Tibial nerve (tissue), 4 donors: ENCODE measurements around the gene LARGE2.

Source experiments
- EP300 ChIP-seq, 2 donors: sonication (generic); formaldehyde crosslinking; IDR thresholded peaks; one replicate each; pipeline ENCODE4 v1.6.1; 2017; ENCODE audit warnings: antibody characterized with exemption in 2 of 2, mild to moderate bottlenecking in 1 of 2
- POLR2A ChIP-seq, 2 donors: fragments of 450-650 bp; IDR thresholded peaks; one replicate each; pipeline ENCODE4 v1.6.1; 2017; ENCODE audit warnings: antibody characterized with exemption in 2 of 2, mild to moderate bottlenecking in 2 of 2, moderate library complexity in 2 of 2
- TF ChIP-seq, protein P1 (sequence below), 5 experiments: fragments of 200-600 bp in 3 of 5; fragments of 450-650 bp in 2 of 5; sonication (generic) in 3 of 5; IDR thresholded peaks; one replicate each; pipeline ENCODE4 v1.5.1; 2016 to 2019; ENCODE audit warnings: antibody characterized with exemption in 5 of 5, mild to moderate bottlenecking in 3 of 5, moderate library complexity in 2 of 5

DNA sequence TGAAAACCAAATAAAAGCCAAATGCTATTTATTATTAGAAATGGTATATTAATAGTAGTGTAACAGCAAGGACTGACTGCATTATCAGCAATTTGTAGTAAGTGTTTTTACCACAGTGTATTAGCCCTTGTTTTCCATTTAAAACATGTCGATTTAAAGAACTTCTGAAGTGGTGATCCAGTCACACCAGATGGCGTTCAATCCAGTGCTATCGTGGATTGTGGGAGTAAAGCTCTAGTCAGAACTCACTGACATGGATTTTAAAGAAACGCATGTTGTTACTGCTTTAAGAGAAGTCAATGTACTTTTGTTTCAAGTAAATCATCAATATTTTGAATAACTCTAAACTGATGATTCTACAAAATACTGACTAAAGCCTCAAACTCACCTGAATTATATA lies 51.1 kb downstream of the LARGE2 start:
- TF ChIP-seq, protein P1, sequence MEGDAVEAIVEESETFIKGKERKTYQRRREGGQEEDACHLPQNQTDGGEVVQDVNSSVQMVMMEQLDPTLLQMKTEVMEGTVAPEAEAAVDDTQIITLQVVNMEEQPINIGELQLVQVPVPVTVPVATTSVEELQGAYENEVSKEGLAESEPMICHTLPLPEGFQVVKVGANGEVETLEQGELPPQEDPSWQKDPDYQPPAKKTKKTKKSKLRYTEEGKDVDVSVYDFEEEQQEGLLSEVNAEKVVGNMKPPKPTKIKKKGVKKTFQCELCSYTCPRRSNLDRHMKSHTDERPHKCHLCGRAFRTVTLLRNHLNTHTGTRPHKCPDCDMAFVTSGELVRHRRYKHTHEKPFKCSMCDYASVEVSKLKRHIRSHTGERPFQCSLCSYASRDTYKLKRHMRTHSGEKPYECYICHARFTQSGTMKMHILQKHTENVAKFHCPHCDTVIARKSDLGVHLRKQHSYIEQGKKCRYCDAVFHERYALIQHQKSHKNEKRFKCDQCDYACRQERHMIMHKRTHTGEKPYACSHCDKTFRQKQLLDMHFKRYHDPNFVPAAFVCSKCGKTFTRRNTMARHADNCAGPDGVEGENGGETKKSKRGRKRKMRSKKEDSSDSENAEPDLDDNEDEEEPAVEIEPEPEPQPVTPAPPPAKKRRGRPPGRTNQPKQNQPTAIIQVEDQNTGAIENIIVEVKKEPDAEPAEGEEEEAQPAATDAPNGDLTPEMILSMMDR (IDR thresholded peaks at IDR 0.05) = no peak
- no peak for TF ChIP-seq POLR2A (IDR thresholded peaks at IDR 0.05)
- no peak for TF ChIP-seq EP300 (IDR thresholded peaks at IDR 0.05)
